Measurements from ENCODE around the gene BLOC1S3. TPM values are rescaled to one million over a fixed set of nuclear protein-coding genes. Genes with fewer than 3 reads are reported as not detected.
"Not testable (repeated sequence)": the region's sequence is repeated elsewhere in the genome, so short reads cannot be mapped to it uniquely, and the experiment has no call there.

The BLOC1S3 gene
- total RNA-seq, 1 experiment from 2014 or later = 4.0 TPM

DNA sequence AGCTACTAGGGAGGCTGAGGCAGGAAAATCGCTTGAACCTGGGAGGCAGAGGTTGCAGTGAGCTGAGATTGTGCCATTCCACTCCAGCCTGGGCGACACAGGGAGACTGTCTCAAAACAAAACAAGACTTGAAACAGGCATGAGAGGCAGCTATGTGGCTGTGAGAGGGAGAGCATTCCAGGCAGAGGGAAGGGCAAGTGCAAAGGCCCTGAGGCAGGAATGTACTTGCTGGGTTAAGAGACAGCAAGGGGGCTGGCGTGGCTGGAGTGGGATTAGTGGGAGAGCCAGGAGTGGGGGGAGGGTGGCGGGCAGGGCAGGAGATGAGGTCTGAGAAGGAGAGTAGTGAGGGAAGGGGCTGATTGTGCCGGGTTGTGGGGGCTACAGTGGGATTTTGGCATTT, 45.3 kb downstream of the BLOC1S3 start:
- no peak for DNase-seq (ENCODE audit: low read depth)

DNA sequence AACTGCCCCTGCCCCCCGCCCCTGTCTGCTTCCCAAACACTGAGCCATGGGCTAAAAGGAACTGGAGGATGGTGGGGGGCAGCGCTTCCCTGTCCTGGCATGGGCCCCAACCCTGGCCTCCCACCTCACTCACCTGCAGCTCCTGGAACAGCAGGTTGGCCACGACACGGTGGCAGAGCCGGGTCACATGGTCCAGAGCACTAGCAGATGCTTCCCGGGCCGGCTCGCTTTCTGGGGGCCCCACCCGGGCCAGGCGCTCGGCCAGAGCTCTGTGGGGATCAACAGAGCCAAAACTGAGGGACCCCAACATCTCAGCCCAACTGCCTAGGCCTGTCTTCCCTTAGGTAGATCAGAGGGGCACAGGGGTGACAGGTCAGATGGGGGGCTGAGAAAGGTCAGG, 46.1 kb downstream of the BLOC1S3 start:
- no peak for DNase-seq (ENCODE audit: low read depth)

DNA sequence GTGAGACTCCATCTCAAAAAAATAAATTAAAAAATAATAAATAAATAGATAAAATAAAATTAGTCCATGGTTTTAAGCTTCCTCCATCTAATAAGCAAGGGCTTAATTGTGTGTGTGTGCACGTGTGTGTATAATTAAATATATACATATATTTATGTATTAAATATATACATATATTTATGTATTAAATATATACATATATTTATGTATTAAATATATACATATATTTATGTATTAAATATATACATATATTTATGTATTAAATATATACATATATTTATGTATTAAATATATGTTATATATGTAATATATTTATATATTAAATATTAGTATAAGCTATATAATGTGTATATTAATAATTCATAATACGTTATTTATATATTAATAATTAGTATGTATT, 50.5 kb downstream of the BLOC1S3 start:
- not testable (repeated sequence) for DNase-seq (ENCODE audit: low read depth)

Other genes with a start within 250 kb of the BLOC1S3 start
- not detected in 2 replicates for gene APOC4, start 236.5 kb upstream of the BLOC1S3 start, total RNA-seq (2014; rRNA removed; shearing (Covaris generic))
- not detected in 2 replicates for gene APOC2, start 232.7 kb upstream of the BLOC1S3 start, total RNA-seq (2014; rRNA removed; shearing (Covaris generic))
- 35.0 and 52.5 TPM in 2 replicates for gene CLPTM1, start 223.4 kb upstream of the BLOC1S3 start, total RNA-seq (2014; rRNA removed; shearing (Covaris generic))
- 7.2 and 9.9 TPM in 2 replicates for gene RELB, start 177.3 kb upstream of the BLOC1S3 start, total RNA-seq (2014; rRNA removed; shearing (Covaris generic))
- 11.5 and 12.1 TPM in 2 replicates for gene CLASRP, start 139.7 kb upstream of the BLOC1S3 start, total RNA-seq (2014; rRNA removed; shearing (Covaris generic))
- gene ZNF296, start 102.3 kb upstream of the BLOC1S3 start, total RNA-seq (2014; rRNA removed; shearing (Covaris generic)) = 0.48 and 0.59 TPM in 2 replicates
- gene GEMIN7, start 99.5 kb upstream of the BLOC1S3 start, total RNA-seq (2014; rRNA removed; shearing (Covaris generic)) = 55.1 and 62.7 TPM in 2 replicates
- gene PPP1R37, start 85.6 kb upstream of the BLOC1S3 start, total RNA-seq (2014; rRNA removed; shearing (Covaris generic)) = 17.2 and 30.5 TPM in 2 replicates
- gene NKPD1, start 17.8 kb upstream of the BLOC1S3 start, total RNA-seq (2014; rRNA removed; shearing (Covaris generic)) = 0.12 and 0.20 TPM in 2 replicates
- 6.5 and 8.4 TPM in 2 replicates for gene TRAPPC6A, start 547 bp upstream of the BLOC1S3 start, total RNA-seq (2014; rRNA removed; shearing (Covaris generic))
- gene EXOC3L2, start 66.6 kb downstream of the BLOC1S3 start, total RNA-seq (2014; rRNA removed; shearing (Covaris generic)) = not detected in 2 replicates
- 6.6 and 7.3 TPM in 2 replicates for gene MARK4, start 72.5 kb downstream of the BLOC1S3 start, total RNA-seq (2014; rRNA removed; shearing (Covaris generic))
- 0.20 and 0.24 TPM in 2 replicates for gene CKM, start 144.1 kb downstream of the BLOC1S3 start, total RNA-seq (2014; rRNA removed; shearing (Covaris generic))
- 0.36 and 1.2 TPM in 2 replicates for gene KLC3, start 162.0 kb downstream of the BLOC1S3 start, total RNA-seq (2014; rRNA removed; shearing (Covaris generic))
- 15.7 and 17.4 TPM in 2 replicates for gene ERCC2, start 191.8 kb downstream of the BLOC1S3 start, total RNA-seq (2014; rRNA removed; shearing (Covaris generic))
- 4.5 and 5.3 TPM in 2 replicates for gene PPP1R13L, start 226.3 kb downstream of the BLOC1S3 start, total RNA-seq (2014; rRNA removed; shearing (Covaris generic))
- 6.2 and 9.0 TPM in 2 replicates for gene POLR1G, start 227.9 kb downstream of the BLOC1S3 start, total RNA-seq (2014; rRNA removed; shearing (Covaris generic))
- 138 and 144 TPM in 2 replicates for gene ERCC1, start 245.1 kb downstream of the BLOC1S3 start, total RNA-seq (2014; rRNA removed; shearing (Covaris generic))

All from RPMI7951 (cell line).